PC-9 (cell line): ENCODE results near the gene ARV1.

Experiments
- CTCF ChIP-seq: fragments of 200-600 bp; sonication (generic); conservative IDR thresholded peaks from 2 replicates; pipeline ENCODE4 v1.6.1; 2017; ENCODE audit warnings: mixed run types, antibody characterized with exemption, mild to moderate bottlenecking, moderate library complexity
- EZH2 ChIP-seq: fragments of 200-600 bp; sonication (generic); IDR thresholded peaks from 2 replicates; pipeline ENCODE4 v1.8.0; 2017; ENCODE audit warnings: antibody characterized with exemption, low read depth

DNA sequence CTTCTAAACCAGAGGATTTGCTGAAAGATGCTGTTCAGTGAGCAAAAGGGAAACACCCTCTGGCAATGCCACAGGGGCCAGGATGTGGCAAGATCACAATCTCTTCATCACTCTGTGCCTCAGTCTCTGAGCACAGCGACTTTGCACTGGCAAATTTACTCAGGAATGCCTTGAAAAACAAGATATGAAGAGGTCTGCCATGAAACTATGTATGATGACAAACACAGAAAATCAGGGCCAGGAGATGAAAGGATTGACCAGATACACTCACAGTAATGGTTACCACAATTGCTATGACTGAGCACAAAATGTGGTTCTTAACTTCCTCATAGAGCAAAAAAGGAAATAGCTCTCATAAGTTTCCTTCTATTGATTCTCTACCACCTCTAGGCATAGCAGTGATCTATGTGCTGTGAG, 6.0 kb upstream of the ARV1 start:
- no peak for TF ChIP-seq CTCF
- no peak for TF ChIP-seq EZH2
